Esophagus squamous epithelium (tissue), 5 donors: Measurements from ENCODE around the gene F3. TPM values are rescaled to one million over a fixed set of nuclear protein-coding genes. Genes with fewer than 3 reads are reported as not detected.

Source experiments
- DNase-seq: peaks from one replicate; lab custom pipeline; 2025; lab: John Stamatoyannopoulos, UW
- H3K27ac ChIP-seq, 4 donors: fragments of 200-600 bp; sonication (generic); one replicate each; pipeline ENCODE4 v1.5.1; 2016 to 2019; ENCODE audit warnings: mild to moderate bottlenecking in 1 of 4
- H3K27me3 ChIP-seq, 4 donors: fragments of 200-600 bp; sonication (generic); 1 replicate in 3 of 4; 2 replicates in 1 of 4; pipeline versions ENCODE4 v1.5.1 to v1.6.0; 2017 to 2021; ENCODE audit warnings: antibody characterized with exemption in 1 of 4
- H3K36me3 ChIP-seq, 3 donors: fragments of 200-600 bp; sonication (generic); one replicate each; pipeline ENCODE4 v1.5.1; 2016 to 2019
- H3K4me1 ChIP-seq, 3 donors: fragments of 200-600 bp; sonication (generic); one replicate each; pipeline ENCODE4 v1.5.1; 2017 to 2019
- H3K4me3 ChIP-seq, 4 donors: fragments of 200-600 bp; sonication (generic); 1 replicate in 3 of 4; 2 replicates in 1 of 4; pipeline ENCODE4 v1.5.1; 2016 to 2019; ENCODE audit warnings: mild to moderate bottlenecking in 2 of 4, moderate library complexity in 1 of 4
- H3K9me3 ChIP-seq, 3 donors: fragments of 200-600 bp; sonication (generic); one replicate each; pipeline ENCODE4 v1.5.1; 2016 to 2019
- POLR2A ChIP-seq, 4 donors: fragments of 450-650 bp; IDR thresholded peaks; one replicate each; pipeline ENCODE4 v1.6.1; 2017; ENCODE audit warnings: antibody characterized with exemption in 4 of 4, mild to moderate bottlenecking in 4 of 4, moderate library complexity in 3 of 4
- WGBS, 2 donors: methylation state at CpG; one replicate each; pipeline ENCODE4 v1.1.5; 2018; 5-methylcytosine and 5-hydroxymethylcytosine counted together
- intact Hi-C: fragments of 100-400 bp; cut with DNase I; formaldehyde crosslinking; loops from one replicate; pipeline ENCODE4 v1.15.0; 2022
- total RNA-seq, 4 donors: library from RNA; depleted of rRNA; stranded (reverse); fragments of >200 nt; gene quantifications; one replicate each; pipeline ENCODE4 v1.1.0, GENCODE V29; 2016
- TF ChIP-seq, protein P1 (sequence below), 6 experiments: fragments of 450-650 bp in 4 of 6; fragments of 200-600 bp in 2 of 6; sonication (generic) in 2 of 6; IDR thresholded peaks; one replicate each; pipeline ENCODE4 v1.5.1; 2016 to 2019; ENCODE audit warnings: antibody characterized with exemption in 6 of 6, mild to moderate bottlenecking in 4 of 6, moderate library complexity in 4 of 6
- donor health status: DM: yes; HTN: yes; CAD: no.

Gene F3
- total RNA-seq, 4 donors from 2014 or later: 38.9 to 144 (median 59.5) TPM

DNA sequence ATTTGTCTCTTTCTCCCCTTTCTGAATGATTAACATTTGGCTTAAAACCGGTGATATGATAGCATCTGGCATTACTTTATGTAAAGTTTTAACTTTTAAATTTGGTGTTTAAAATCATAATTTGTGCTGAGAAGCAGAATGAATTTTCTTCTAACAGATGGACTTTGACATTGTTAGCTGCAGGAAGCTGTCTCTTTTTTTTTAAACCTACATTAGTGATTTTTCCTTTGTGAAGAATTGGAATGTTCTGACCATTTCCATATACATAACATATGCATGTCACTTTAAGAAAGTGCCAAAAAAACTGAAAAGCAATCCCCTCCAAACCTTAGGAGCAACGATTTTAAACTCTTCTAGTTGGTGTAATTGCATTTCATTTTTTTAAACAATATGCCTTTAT is 22.2 kb downstream of the F3 start:
- H3K9me3 ChIP-seq: no peaks in the 10 kb centered on the region
- H3K27ac ChIP-seq: no peak overlapping the region
- no peaks in the 10 kb centered on the region for H3K27me3 ChIP-seq
- 57 to 61% methylated on average over 2 of the region's 2 CpGs for WGBS, 2 donors
- peaks cover 0 to 23% (median 0%) of the 10 kb centered on the region in 3 donors for H3K36me3 ChIP-seq
- intact Hi-C loops: no loop called here
- no peak overlapping the region for H3K4me3 ChIP-seq
- H3K4me1 ChIP-seq: no peaks in the 10 kb centered on the region
- TF ChIP-seq POLR2A (IDR thresholded peaks at IDR 0.05): no peak
- TF ChIP-seq, protein P1, sequence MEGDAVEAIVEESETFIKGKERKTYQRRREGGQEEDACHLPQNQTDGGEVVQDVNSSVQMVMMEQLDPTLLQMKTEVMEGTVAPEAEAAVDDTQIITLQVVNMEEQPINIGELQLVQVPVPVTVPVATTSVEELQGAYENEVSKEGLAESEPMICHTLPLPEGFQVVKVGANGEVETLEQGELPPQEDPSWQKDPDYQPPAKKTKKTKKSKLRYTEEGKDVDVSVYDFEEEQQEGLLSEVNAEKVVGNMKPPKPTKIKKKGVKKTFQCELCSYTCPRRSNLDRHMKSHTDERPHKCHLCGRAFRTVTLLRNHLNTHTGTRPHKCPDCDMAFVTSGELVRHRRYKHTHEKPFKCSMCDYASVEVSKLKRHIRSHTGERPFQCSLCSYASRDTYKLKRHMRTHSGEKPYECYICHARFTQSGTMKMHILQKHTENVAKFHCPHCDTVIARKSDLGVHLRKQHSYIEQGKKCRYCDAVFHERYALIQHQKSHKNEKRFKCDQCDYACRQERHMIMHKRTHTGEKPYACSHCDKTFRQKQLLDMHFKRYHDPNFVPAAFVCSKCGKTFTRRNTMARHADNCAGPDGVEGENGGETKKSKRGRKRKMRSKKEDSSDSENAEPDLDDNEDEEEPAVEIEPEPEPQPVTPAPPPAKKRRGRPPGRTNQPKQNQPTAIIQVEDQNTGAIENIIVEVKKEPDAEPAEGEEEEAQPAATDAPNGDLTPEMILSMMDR (IDR thresholded peaks at IDR 0.05): no peak
- no peak for DNase-seq

DNA sequence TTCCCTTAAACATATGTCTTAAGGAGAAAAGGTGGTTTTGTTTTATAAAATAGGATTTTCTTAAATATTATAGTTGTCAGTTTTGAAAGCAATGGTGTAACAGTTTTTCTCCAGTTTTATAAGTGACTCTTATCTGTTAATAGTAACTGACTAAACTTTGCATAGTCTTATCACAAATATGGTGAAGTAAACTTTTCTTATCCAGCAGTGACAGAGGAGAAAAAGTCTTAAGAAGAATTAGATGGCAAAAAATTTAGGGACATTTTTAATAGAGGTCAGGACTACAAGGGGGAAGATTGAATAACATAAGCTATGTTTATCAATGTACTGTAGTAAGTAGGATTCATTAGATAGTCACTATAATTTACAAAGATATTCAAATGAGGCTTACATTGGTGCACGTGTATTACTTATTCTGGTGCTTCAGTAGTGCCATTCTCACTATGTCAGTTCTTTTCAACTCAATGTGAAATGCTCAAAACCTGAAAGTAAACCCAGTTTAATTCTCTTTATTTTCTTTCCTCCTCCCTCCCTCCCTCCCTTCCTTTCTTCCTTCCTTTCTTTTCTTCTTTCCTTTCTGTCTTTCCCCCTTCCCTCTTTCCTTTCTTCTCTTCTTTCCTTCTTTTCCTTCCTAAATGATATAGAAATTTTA is 26.1 kb downstream of the F3 start:
- no peak for TF ChIP-seq POLR2A (IDR thresholded peaks at IDR 0.05)
- TF ChIP-seq, protein P1 (IDR thresholded peaks at IDR 0.05): no peak
- WGBS, 2 donors: 52 to 89% methylated on average over 1 of the region's 1 CpG
- no peak for DNase-seq
- H3K4me1 ChIP-seq: no peaks in the 10 kb centered on the region
- intact Hi-C loops: no loop called here
- no peak overlapping the region for H3K4me3 ChIP-seq
- H3K27me3 ChIP-seq: no peaks in the 10 kb centered on the region
- H3K36me3 ChIP-seq: peaks cover 0 to 34% (median 0%) of the 10 kb centered on the region in 3 donors
- no peaks in the 10 kb centered on the region for H3K9me3 ChIP-seq
- H3K27ac ChIP-seq: no peak overlapping the region

DNA sequence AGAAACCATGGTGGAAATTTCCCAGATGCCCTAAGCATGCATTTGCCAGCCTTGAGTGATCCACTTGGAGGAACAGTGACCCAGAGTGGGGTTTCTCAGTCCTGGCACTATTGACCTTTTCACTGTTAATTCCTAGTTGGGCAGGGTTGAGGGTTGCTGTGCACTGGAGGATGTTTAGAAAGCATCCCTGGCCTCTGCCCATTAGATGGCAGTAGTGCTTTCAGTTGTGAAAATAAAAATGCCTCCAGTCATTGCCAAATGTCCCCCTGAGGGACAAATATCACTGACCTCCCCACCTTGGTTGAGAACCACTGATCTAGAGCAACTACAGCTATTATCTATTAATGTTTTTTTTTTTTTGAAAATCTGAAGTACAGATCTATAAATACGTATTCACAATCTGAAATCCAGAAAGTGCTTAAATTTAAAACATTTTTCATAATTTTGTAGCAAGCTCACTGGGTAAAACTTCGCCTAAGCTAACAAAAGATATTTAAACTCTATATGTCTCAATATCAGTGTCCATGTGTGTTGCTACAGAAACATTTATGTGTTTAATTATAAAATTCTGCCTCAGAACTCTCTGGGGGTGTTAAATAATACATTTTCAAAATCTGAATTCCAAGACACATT is 27.3 kb downstream of the F3 start:
- H3K36me3 ChIP-seq: peaks cover 0 to 36% (median 0%) of the 10 kb centered on the region in 3 donors
- no peak for TF ChIP-seq POLR2A (IDR thresholded peaks at IDR 0.05)
- TF ChIP-seq, protein P1 (IDR thresholded peaks at IDR 0.05): peak in 5 of 6 experiments; percentile 32 to 56 (median 37)
- WGBS, 2 donors: 68% methylated on average over 2 of the region's 2 CpGs
- no peak for DNase-seq
- H3K4me3 ChIP-seq: no peak overlapping the region
- intact Hi-C loops: no loop called here
- H3K27ac ChIP-seq: no peak overlapping the region
- no peaks in the 10 kb centered on the region for H3K27me3 ChIP-seq
- no peaks in the 10 kb centered on the region for H3K9me3 ChIP-seq
- H3K4me1 ChIP-seq: no peaks in the 10 kb centered on the region

DNA sequence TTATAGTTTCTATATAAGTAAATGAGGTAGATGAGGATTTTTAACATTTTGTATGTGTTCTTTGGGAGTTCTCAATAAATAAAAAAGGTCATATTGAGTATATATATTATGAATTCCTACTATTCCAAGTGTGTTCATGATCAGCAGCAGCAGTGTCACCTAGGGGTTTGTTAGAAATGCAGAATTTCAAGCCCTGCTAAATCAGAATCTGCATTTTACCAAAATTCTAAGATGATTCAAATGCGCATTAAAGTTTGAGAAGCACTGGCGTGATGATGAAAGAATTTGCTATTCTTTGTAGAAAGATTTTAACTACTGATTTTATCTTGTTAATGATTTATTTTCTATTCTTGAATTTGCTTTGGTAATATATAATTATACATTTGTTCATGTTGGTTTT is 28.7 kb downstream of the F3 start:
- WGBS, 2 donors: 93 to 98% methylated on average over 2 of the region's 2 CpGs
- H3K36me3 ChIP-seq: peaks cover 0 to 26% (median 0%) of the 10 kb centered on the region in 3 donors
- H3K9me3 ChIP-seq: no peaks in the 10 kb centered on the region
- no peaks in the 10 kb centered on the region for H3K4me1 ChIP-seq
- H3K27ac ChIP-seq: no peak overlapping the region
- H3K4me3 ChIP-seq: no peak overlapping the region
- DNase-seq: no peak
- TF ChIP-seq, protein P1 (IDR thresholded peaks at IDR 0.05): no peak
- TF ChIP-seq POLR2A (IDR thresholded peaks at IDR 0.05): no peak
- intact Hi-C loops: no loop called here
- no peaks in the 10 kb centered on the region for H3K27me3 ChIP-seq

DNA sequence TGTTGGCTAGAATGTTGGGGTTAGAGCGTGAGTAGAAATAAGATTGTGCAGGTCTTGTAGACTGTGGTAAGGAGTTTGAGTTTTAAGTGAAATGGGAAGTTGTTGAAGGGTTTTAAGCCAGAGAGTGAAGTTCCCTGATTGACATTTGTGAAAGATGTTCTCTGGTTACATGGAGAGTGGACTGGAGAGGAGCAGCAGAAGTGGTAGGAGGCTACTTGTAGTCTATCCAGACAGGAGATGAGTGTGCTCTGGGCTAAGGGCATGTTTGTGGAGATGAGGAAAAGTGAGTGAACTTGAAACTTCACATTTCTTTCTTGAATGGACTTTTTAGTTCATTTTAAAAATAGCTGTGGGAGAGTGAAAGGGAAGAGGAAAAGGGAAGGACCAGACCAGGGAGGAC is 37.0 kb downstream of the F3 start:
- no peaks in the 10 kb centered on the region for H3K9me3 ChIP-seq
- WGBS, 2 donors: 92 to 100% methylated on average over 1 of the region's 1 CpG
- TF ChIP-seq, protein P1 (IDR thresholded peaks at IDR 0.05): no peak
- no peak for TF ChIP-seq POLR2A (IDR thresholded peaks at IDR 0.05)
- H3K4me1 ChIP-seq: no peaks in the 10 kb centered on the region
- H3K27me3 ChIP-seq: no peaks in the 10 kb centered on the region
- no peak overlapping the region for H3K4me3 ChIP-seq
- intact Hi-C loops: no loop called here
- no peak overlapping the region for H3K27ac ChIP-seq
- DNase-seq: no peak
- peaks cover 0 to 80% (median 0%) of the 10 kb centered on the region in 3 donors for H3K36me3 ChIP-seq
